ENCODE data around the gene MXRA8.
"Not testable (repeated sequence)": the region's sequence is repeated elsewhere in the genome, so short reads cannot be mapped to it uniquely, and the experiment has no call there.

The MXRA8 gene

DNA sequence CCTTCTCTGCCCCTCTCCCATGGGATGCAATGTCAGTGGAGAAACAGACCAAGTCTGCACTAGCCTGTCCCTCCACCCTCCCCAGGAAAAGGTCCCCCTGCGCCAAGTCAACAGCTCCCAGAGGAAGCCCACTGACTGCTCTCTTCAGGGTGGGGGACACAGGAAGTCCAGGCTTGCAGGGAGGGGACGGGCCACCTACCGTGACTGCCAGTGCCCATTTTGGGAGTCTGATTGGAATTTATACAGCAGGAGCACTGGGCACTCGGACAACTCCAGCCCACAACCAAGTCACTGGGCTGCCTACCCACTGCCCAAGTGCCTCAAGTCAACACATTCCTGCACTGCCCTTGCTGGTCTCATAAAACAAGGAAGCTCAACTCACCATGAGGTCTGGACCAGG, 34.7 kb upstream of the MXRA8 start:
- DNase-seq (ENCODE audit: low read depth) = no peak

DNA sequence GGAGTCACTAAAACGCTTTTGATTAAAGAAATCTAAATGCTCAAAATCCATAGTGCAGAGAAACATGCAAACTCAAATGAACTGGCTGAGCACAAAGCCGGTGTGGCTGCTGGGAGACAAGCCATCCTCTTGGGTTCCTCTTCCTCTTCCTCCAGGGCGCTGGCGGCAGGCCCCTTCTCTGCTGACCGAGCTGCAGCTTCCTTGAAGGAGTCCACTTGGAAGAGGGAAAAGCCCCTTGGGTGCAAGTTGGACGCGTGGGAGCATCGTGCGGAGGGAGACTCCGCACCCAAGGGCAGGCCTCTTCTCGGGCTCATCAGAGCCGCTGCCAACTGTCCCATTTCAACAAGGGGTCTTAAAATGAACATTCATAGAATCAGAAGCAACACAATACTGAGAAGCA, 32.9 kb upstream of the MXRA8 start:
- no peak for DNase-seq (ENCODE audit: low read depth)

DNA sequence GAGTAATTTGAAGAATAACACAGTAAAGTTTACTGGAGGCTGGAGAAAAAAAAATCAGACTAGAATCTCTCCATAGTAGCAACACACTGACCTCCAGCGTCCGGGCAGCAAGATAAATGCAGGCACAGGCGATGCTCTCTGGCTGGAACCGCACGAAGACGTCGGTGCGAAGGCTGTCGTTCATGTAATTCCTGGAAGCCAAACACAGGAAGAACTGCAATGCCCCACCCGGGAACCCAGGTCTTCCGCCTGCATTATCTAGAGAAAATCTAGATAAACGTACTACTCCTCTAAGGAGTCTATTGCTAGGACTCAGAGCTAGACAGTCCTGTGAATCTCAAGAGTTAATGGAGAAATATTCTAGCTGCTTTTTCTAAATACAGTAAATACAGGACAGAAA, 32.3 kb upstream of the MXRA8 start:
- DNase-seq (ENCODE audit: low read depth) = no peak

DNA sequence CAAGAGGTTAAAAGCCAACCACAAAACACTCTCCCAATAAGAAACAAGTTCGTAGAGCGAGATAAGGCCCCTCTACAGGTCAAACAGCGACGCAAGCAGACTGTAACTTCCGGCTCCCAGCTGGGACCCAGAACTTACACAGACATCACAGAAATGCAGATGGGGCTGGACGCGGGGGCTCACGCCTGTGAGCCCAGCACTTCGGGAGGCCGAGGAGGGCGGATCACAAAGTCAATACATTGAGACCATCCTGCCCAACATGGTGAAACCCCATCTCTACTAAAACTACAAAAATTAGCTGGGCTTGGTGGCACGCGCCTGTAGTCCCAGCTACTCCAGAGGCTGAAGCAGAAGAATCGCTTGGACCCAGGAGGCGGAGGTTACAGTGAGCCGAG, 29.7 kb upstream of the MXRA8 start:
- DNase-seq (ENCODE audit: low read depth) = no peak

DNA sequence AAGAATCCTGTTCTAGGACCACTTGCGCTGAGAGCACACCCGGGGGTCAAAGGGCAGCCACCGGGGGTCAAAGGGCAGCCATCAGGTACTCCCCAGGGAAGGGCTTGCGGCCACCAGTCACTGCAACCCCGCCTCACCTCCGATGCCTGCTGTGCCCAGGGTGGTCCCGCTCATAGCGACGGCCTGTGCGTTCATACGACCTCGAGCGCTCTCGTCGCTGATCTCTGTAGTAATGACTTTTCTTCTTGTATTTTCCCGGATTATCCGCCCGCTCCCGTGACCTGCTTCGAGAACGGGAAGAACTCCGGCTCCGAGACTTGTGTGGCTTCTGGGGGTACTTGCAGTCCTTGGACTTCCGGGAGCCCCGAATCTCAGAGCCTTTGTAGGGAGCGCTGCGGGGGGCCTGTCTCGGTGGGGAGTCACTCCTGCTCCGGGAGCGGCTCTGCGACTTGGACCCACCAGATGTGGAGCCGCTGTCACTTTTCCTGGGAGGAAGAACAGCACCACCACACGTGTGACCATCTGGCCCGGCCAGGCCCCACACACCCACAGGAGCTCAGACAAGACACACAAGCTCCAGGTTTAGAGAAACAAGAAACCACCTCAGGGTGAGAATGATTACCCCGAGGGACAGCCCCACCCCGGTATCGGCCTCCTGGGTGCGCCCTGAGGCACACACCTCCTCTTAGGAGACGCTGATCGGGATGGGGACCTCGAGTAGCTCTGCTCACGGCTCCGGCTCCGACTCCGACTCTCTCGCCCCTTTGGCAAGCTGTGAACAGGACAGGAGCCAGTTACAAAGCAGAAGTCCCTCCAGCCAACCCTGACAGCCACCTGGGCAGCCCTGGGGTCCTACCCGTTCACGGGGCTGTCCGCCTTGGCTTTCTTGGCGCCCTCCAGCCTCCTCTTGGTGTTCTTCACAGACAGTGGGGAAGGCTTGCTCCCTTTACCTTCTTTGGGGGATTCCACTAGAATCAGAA, 29.0 kb upstream of the MXRA8 start:
- DNase-seq (ENCODE audit: low read depth) = no peak

DNA sequence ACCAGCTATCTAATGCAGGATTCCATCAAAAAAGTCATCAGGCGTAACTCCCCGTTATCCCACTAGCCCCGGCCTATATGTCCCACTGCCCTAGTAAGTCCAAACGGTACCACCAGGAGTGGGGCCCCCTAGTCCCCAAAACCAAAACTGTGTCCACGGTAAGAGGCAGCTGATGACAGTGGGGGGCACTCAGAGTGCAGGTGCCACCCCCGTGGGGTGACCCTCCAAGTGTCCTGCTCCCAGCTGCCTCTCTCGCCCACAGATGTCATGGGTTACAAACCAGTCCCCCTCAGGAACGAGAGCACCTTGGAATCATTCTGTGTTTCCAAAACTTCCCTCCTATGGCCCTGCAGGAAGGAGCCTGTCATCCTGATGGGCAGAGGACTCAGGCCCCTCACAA, 27.6 kb upstream of the MXRA8 start:
- DNase-seq (ENCODE audit: low read depth) = no peak

DNA sequence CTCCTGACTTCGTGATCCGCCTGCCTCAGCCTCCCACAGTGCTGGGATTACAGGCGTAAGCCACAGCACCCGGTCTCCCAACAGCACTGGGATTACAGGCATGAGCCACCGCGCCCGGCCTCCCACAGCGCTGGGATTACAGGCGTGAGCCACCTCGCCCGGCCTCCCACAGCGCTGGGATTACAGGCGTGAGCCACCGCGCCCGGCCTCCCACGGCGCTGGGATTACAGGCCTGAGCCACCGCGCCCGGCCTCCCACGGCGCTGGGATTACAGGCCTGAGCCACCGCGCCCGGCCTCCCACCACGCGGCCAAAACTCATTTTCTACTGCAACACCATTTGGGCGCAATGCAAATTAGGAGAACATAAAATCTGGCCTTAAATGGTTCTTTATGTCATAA, 27.0 kb upstream of the MXRA8 start:
- DNase-seq (ENCODE audit: low read depth) = not testable (repeated sequence)

DNA sequence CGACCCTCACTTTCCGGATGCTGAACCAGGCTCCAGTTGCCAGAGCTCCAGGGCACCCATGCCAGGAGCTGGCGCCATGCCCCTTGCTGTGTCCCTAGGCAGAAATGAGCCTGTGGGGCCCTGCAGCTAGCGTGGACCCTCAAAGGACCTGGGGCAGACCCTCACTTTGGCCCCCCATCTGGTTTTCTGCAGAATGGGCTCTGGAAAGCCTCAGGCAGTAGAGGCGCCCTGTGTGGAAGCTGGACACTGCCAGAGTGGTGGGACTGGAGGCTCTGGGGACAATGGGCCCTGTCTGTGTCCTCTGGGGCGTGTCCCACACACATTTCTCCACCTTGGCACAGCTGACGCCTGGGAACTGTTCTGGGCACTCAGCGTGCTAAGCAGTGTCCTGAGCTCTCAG, 22.9 kb upstream of the MXRA8 start:
- DNase-seq (ENCODE audit: low read depth) = no peak

DNA sequence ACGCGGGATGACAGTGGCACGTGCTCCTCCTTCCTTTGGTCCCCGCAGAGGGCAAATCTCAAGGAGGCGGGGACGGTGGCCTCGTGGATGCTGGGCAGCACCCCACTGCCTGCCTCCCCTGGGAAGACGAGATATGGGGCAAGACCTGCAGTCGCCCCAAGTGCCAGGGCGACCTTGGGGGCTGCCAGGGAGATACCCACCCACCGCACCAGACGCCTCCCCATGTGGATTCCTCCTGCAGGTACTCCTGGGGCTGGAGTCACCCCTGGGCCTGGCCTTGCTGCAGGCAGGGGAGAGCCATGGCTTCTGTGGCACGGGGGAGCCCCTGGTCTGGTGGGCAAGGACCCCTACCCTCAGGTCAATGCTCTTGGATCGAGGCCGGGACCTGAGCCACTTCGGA, 22.5 kb upstream of the MXRA8 start:
- DNase-seq (ENCODE audit: low read depth) = no peak

DNA sequence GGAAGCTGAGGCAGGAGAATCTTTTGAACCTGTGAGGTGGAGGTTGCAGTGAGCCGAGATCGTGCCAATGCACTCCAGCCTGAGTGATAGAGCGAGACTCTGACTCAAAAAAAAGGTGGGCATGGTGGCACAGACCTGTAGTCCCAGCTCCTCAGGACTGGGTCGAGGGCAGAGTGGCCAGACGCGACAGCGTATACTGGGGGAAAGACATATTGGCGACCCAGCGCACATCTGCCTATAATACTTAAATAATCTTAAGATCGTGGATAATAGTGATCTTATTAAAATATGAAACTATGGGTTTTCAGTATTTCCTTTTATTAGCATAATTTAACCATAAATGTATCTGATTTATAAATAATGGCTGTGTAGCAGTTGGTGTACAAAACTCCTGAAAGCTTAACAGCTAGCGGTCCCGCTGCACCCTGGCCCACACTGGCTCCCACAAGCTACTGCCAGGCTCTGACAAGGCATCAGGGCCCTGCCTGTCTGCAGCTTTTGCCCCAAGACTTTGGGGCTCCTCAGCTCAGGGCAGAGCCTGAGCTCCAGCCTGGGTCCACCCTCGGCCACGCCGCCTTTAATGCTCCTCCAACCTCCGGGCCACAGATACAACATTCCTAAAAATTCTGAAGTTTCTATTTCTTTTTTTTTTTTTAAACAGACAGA, 19.3 kb upstream of the MXRA8 start:
- DNase-seq (ENCODE audit: low read depth) = no peak

DNA sequence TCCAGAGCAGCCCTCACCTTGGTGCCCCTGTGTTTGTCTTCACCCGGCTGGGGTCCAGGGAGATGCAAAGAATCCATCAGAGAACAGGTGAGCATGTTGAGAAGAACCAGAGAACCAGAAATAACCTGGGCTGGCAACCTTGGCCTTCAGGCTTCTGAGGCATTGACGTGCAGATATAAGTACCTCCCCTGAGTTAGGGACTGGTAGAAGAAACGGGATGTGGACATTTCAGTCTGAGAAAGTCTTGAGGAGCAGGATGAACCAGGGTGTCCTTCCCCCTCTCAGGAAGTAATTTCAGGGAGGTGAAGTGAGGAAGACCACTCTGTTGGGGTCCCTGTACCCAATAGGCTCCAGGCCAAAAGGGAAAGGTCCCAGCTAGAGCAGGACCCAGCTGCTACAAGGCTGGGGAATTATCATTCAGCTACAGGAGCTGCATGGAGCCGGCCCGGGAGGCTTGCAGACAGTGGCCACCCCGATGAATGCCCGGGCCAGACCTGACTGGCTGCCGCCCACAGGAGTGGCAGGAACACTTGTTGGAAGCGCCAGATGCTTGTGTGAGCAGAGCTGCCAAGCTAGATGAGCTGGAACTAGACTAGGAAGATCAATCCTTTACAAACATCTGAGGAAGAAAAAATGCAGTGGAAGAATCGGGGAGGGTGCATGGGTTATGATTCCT, 18.3 kb upstream of the MXRA8 start:
- no peak for DNase-seq (ENCODE audit: low read depth)

DNA sequence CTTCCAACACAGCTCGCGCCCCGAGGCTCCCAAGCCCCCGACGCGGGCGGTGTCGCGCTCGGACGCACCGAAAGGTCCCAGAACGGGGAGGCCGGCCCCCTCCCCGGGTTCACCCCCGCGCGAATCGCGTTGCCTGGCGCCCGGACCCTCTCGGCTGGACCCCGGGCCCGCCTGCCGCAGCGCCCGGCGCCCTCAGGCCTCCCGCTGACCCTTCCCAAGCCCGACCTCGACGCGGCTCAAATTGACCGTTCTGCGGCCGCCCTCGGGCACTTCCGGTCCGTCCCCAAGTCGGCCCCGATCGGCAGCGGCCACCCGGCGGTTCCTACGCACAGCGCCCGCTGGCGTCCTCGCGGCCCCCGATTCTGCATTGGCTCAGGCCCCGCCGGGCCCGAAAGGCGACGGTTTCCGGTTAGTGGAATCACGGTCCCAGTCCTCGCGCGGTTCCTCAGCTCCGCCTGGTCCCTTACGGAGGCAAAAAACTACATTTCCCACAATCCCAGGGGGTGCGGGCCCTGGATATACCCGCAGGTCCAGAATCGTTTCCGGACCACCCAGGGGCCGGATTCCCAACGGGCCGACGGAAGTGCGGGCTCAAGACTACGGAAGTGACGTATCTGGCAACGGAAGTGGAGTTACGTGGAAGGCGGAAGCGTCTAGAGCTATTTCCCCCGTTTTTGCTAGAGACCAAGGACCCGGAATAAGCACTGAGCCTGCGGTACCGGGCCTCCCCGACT, 16.7 kb upstream of the MXRA8 start, which contains the start of gene AURKAIP1:
TSS of gene AURKAIP1 (minus strand) at position 279 of the 734 bp plus-strand sequence. CDS start 451 bp downstream, outside the sequence.
- DNase-seq (ENCODE audit: low read depth) = peak; percentile 92

DNA sequence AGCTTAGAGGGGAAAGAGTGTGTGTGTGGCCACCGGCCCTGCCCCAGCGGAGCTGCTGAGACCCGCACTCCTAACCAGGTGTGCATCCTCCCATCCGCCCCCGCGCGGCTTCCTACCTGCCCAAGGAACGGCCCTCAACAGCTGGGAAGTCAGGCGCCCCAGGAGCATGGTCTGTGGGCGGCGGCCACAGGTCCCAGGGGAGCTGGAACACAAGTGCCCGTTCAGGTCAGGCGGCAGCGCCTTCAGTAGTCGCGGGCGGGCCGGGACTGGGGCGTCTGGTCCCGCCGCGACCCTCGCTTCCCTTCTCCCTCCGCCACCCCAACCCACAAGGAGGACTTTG, 16.2 kb upstream of the MXRA8 start:
- no peak for DNase-seq (ENCODE audit: low read depth)

DNA sequence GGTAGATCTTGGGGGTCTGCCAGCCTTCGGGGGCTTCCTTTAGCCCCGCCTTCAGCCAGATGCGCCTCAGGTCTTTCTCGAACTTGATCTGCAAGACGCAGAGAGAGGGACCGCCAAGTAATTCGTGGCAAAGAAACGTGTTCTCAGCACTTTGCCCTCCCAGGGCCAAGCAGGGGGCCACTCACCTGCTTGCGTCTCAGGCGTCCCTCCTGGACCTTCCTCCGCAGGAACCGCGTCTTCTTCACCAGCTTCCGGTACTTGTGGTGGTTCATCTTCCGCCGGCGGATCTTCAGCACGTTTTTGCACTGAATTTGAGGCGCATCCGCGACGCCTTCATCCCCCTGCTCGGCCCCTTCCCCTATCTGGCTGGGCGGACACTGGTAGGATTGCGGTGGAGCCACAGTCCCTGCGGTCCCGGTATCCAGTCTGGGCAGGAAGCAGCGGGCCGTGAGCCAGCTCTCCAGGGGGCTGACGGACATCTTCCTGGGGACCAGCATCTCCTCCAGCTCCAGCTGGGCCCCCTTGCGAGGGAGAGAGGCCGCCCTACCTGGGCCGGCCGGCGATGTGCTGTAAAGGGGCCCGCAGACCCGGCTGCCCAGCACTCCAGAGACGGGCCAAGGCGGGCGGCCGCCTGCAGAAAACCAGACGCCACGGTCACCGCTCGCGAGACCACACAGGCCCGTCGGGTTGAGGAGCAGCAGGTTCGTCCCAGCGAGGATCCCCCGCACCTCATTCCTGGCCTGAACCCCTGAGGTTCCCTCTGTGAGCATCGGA, 15.6 kb upstream of the MXRA8 start:
- no peak for DNase-seq (ENCODE audit: low read depth)

DNA sequence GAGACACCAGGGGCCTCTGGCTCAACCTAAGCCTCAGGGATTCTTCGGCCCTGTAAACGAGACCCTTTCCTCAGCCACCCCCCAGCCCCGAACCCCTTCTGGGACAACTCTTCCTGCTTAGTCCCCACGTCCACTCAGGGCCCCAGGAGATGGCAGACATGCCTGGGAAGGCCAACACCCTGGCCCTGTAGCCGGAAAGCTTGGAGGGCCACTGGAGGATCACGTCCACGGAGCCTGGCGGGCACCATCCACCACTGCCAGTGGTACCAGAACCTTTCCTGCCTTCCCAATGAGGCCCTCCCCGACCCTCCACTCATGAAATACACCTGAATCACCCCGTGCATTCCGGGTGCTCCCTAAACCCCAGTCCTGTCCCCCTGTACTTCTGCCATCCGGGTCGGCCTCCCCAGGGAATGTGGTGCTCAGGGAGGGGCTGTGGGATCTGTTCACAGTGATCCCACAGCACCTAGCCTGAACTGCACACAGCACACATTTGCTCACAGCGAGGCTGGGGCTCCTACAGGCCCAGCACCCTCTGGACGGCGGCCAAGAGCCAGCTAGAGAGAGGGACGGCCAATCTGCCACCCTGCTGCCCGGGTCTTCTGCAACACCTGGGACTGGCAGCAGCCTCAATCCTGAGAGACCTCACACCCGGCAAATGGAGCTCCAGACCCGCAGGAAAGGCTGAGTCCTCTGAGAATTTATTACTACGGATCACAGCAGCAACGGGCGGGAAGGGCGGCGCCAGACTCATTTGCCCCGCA, 14.9 kb upstream of the MXRA8 start:
- no peak for DNase-seq (ENCODE audit: low read depth)

DNA sequence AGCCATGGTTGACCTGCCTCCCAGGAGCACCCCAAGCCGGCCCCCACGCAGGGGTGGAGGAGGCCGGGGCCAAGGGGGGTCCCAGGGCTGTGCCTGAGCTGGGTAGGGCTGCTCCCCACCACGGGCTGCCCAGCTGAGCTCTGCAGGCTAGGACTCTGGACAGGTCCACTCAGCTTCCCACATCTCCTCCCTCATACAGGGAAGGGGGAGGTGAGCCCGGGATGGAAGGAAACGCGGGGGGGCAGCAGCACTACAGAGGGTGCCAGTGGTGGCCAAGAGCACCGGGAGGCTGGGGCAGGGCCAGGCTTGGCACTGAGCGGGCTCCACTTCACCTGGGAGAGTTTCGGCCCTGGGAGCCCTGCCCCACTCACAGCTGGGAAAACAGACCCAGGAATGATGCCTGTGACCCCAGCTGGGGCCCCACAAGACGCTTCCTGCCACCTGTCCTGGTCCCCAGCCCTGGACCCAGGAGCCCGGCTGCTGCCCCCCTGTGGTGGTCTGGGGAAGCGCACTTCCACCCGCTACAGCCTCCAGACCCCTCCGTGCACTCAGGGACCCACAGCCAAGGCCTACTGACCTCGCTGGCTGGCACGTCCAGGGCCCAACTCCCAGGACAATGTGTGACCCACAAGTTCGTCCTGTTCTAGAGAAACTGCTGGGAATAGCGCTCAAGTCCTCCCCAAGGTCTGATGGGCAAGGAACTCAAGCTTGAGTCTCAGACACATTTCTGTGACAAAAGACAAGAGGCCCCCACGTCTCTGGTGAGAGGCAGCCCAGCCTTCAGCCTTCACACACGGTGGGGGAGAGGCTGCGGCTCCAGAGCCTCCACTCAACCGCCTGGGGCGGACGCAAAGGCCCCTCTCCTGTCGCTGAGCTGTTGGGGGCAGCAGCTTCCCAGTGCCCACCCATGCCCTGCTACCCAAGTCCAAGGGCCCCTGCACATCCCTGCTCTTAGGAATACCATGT, 13.7 kb upstream of the MXRA8 start:
- peak; percentile 66 for DNase-seq (ENCODE audit: low read depth)

DNA sequence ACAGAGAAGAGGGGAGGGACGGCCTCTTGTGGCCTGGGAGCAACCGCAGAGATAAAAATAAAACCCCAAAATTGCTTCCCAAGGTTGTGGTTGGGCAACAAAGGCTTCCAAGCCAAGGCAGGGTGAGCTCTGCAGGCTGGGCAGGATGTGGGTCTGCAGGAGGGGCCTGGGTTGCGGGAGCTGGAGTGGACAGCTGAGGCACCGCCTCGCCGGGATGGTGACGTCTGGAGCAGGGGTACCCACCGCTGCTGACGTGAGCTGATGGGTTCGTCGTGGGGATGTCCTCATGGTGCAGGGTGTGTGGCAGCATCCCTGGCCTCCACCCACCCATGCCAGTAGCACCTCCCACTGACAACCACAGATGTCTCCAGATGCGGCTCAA, 13.0 kb upstream of the MXRA8 start:
- peak; percentile 47 for DNase-seq (ENCODE audit: low read depth)

DNA sequence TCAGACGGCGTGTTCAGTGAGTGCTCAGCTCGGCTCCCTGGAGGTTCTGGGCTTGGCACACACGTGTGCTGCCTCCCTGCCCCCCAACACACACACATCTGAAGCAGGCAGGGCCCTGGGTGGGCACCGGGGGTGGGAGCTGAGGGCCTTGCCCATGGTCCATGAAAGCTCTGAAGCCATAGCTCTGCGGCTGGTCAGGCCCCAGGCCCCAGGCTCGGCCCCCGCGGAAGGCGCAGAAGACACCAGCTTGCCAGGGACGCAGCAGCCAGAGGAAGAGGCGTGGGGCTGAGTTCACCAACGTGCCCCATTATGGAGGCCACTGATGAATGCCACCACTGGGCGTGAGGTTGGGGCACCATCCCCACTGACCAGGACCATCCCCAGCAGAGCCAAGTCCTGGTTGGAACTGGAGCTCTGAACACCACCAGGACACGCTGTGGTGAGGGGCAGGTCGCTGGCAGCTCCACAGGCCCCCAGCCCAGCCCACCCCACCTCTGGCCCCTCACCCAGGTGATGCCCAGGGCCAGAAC, 12.5 kb upstream of the MXRA8 start:
- DNase-seq (ENCODE audit: low read depth) = no peak

DNA sequence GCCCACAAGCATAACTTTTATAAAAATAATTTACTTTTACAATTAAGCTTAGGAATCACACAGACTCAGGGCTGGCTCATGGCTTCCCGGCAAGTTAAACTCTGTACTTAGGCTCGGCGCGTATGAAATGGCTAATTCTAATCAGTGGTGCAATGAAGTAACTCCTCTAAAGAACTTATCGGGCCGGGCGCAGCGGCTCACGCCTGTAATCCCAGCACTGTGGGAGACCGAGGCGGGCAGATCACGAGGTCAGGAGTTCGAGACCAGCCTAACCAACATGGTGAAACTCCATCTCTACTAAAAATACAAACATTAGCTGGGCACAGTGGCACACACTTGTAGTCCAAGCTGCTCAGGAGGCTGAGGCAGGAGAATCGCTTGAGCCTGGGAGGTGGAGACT, 11.7 kb upstream of the MXRA8 start:
- not testable (repeated sequence) for DNase-seq (ENCODE audit: low read depth)
